ENCODE data around the gene PPP6R2. TPM values are rescaled to one million over a fixed set of nuclear protein-coding genes. Genes with fewer than 3 reads are reported as not detected.

PPP6R2 gene
- total RNA-seq, 2 donors from 2014 or later = 80.6 to 107 TPM

GRCh38 chr22:50476868-50477267 is 133.7 kb downstream of the PPP6R2 start:
- no peaks in the 10 kb centered on the region for H3K36me3 ChIP-seq
- DNase-seq (ENCODE audit: low spot score) = no peak
- TF ChIP-seq CTCF (IDR thresholded peaks at IDR 0.05) (no peak), POLR2A (IDR thresholded peaks at IDR 0.05) (no peak), POLR2AphosphoS5 (IDR thresholded peaks at IDR 0.05) (no peak)
- no peak overlapping the region for H3K27ac ChIP-seq
- peaks cover 18% of the 10 kb centered on the region for H3K4me1 ChIP-seq (replicated peaks)
- no peak overlapping the region for H3K4me3 ChIP-seq
- H3K27me3 ChIP-seq (replicated peaks; ENCODE audit: insufficient read depth) = no peaks in the 10 kb centered on the region
- no peaks in the 10 kb centered on the region for H3K9me3 ChIP-seq
- whole genome bisulfite sequencing = 29% methylated on average over 7 of the region's 7 CpGs
- intact Hi-C loops (cut with DNase I) = no loop called here

GRCh38 chr22:50477923-50478322 is 134.8 kb downstream of the PPP6R2 start:
- Histone ChIP-seq H3K4me3 (no peak overlapping the region), H3K36me3 (no peaks in the 10 kb centered on the region), H3K27ac (no peak overlapping the region), H3K9me3 (no peaks in the 10 kb centered on the region), H3K27me3 (replicated peaks; ENCODE audit: insufficient read depth) (no peaks in the 10 kb centered on the region), H3K4me1 (replicated peaks) (peaks cover 15% of the 10 kb centered on the region)
- no peak for TF ChIP-seq POLR2AphosphoS5 (IDR thresholded peaks at IDR 0.05)
- no peak for TF ChIP-seq POLR2A (IDR thresholded peaks at IDR 0.05)
- TF ChIP-seq CTCF (IDR thresholded peaks at IDR 0.05) = no peak
- intact Hi-C loops (cut with DNase I) = no loop called here
- 89% methylated on average over 12 of the region's 12 CpGs for WGBS
- DNase-seq (ENCODE audit: low spot score) = no peak

- Histone ChIP-seq H3K4me3 (no peak overlapping the region), H3K9me3 (no peaks in the 10 kb centered on the region), H3K36me3 (no peaks in the 10 kb centered on the region), H3K27me3 (replicated peaks; ENCODE audit: insufficient read depth) (no peaks in the 10 kb centered on the region), H3K27ac (no peak overlapping the region), H3K4me1 (replicated peaks) (peaks cover 5% of the 10 kb centered on the region)
- DNase-seq (ENCODE audit: low spot score) = no peak
- intact Hi-C loops (cut with DNase I) = no loop called here
- TF ChIP-seq POLR2A (IDR thresholded peaks at IDR 0.05) (no peak), POLR2AphosphoS5 (IDR thresholded peaks at IDR 0.05) (no peak), CTCF (IDR thresholded peaks at IDR 0.05) (no peak)
- 73% methylated on average over 11 of the region's 11 CpGs for WGBS
Observed at GRCh38 chr22:50479721-50480120, 136.6 kb downstream of the PPP6R2 start.

- Histone ChIP-seq H3K27ac (peak overlapping the region; percentile 30 to 67), H3K4me1 (replicated peaks) (no peaks in the 10 kb centered on the region), H3K27me3 (replicated peaks; ENCODE audit: insufficient read depth) (no peaks in the 10 kb centered on the region), H3K4me3 (peak overlapping the region; percentile 42 to 66), H3K36me3 (no peaks in the 10 kb centered on the region), H3K9me3 (no peaks in the 10 kb centered on the region)
- intact Hi-C loops (cut with DNase I) = no loop called here
- TF ChIP-seq POLR2AphosphoS5 (IDR thresholded peaks at IDR 0.05) (no peak), CTCF (IDR thresholded peaks at IDR 0.05) (no peak), POLR2A (IDR thresholded peaks at IDR 0.05) (no peak)
- DNase-seq (ENCODE audit: low spot score) = no peak
- WGBS = 8% methylated on average over 8 of the region's 45 CpGs
Observed at GRCh38 chr22:50481045-50481439, 137.9 kb downstream of the PPP6R2 start.

GRCh38 chr22:50481440-50482106 is 138.4 kb downstream of the PPP6R2 start, which contains the start of gene ADM2:
ADM2 (plus strand) TSS chr22:50481543; CDS start chr22:50481848, 305 bp downstream.
- Histone ChIP-seq H3K4me3 (peak within 1 kb of the TSS; percentile 42 to 66), H3K9me3 (no peaks in the 10 kb centered on the region), H3K36me3 (no peaks in the 10 kb centered on the region), H3K27me3 (replicated peaks; ENCODE audit: insufficient read depth) (no peaks in the 10 kb centered on the region), H3K27ac (peak within 1 kb of the TSS; percentile 30 to 67), H3K4me1 (replicated peaks) (no peaks in the 10 kb centered on the region)
- intact Hi-C loops (cut with DNase I) = no loop called here
- WGBS = 3% methylated on average over 42 of the region's 70 CpGs
- TF ChIP-seq CTCF (IDR thresholded peaks at IDR 0.05) = no peak
- TF ChIP-seq POLR2A (IDR thresholded peaks at IDR 0.05) = no peak
- no peak for TF ChIP-seq POLR2AphosphoS5 (IDR thresholded peaks at IDR 0.05)
- peak; percentile 40 for DNase-seq (ENCODE audit: low spot score)
